HG02884 (cell line): ENCODE measurements around the gene RCSD1.

ENCODE experiments used
- ATAC-seq: cut with Tn5 transposase; IDR thresholded peaks from one replicate; pipeline ENCODE4 v1.9.1; 2021; ENCODE audit warnings: mild to moderate bottlenecking, moderate library complexity; ENCODE audit not compliant: unreplicated experiment

RCSD1 gene

DNA sequence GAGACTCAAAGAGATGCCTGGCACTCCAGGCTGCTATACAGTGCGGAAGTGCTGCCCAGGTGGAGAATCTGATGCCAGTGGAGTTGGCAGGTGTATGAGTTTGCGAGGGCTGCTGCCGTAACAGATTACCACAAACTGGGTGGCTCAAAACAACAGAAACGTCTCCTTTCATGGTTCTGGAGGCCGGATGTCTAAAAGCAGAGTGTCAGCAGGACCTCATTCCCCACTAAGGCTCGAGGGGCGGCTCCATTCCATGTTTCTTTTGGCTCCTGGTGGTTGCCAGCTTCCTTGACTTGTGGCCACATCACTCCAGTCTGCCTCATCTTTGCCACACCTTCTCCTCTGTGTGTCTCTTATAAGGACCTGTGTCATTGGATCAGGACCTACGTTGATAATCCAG is 10.0 kb downstream of the RCSD1 start:
- no peak for ATAC-seq

GRCh38 chr1:167641786-167642500 is 11.9 kb downstream of the RCSD1 start:
- no peak for ATAC-seq

- ATAC-seq: no peak
Observed at GRCh38 chr1:167642501-167642826, 12.4 kb downstream of the RCSD1 start.

DNA sequence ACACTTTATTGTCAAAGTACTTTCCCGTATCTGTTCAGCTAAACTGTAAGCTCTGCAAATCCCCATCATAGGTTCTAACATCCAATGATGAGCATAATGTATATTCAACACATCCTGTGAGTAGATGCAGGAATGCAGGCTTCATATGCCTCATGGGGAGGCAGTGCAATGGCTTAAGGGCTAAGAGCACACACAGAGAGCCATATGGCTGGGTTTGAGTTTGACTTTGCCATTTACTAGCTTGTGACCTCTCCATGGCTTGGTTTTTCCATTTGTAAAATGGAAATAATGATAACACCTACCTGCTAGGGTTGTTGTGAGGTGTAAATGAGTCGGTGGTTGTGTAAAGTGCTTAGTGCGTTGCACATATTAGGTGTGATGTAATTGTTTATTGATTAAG is 13.4 kb downstream of the RCSD1 start:
- ATAC-seq: no peak

DNA sequence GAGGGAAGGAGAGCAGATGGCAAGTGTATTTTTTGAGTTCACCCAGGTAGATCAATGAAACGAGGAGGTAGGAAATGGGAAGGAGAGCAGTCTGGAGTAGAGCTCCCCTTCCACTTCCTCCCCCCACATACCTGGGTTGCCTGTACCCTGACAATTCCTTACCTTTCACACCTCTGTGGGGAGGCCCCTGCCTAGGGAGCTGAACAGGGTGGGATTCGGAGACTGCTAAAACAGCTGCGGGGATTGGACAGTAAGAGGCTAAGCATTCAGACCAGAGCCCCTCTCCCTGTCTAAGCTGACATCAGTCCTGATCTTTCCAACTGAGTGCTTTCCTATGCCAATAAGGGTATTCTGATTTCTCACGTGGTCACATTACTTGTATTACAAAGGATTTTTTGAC is 14.5 kb downstream of the RCSD1 start:
- no peak for ATAC-seq

DNA sequence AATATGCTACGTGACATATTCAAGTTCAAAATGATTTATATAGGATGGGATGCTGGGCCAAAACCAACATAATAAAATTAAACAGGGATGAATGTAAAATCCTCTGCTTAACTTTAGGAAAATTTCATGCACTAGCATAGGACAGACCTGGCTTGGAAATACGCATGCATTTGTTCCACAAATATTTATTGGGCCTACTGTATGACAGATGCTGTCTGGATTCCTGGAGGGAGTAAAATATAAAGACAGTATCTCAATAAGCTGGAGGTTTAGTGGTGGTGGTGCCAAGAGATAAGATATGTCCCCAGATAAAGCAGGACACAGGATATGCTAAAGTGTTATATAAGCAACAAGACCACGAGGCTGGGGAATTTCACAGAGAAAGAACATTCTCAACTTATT is 15.1 kb downstream of the RCSD1 start:
- ATAC-seq: no peak

DNA sequence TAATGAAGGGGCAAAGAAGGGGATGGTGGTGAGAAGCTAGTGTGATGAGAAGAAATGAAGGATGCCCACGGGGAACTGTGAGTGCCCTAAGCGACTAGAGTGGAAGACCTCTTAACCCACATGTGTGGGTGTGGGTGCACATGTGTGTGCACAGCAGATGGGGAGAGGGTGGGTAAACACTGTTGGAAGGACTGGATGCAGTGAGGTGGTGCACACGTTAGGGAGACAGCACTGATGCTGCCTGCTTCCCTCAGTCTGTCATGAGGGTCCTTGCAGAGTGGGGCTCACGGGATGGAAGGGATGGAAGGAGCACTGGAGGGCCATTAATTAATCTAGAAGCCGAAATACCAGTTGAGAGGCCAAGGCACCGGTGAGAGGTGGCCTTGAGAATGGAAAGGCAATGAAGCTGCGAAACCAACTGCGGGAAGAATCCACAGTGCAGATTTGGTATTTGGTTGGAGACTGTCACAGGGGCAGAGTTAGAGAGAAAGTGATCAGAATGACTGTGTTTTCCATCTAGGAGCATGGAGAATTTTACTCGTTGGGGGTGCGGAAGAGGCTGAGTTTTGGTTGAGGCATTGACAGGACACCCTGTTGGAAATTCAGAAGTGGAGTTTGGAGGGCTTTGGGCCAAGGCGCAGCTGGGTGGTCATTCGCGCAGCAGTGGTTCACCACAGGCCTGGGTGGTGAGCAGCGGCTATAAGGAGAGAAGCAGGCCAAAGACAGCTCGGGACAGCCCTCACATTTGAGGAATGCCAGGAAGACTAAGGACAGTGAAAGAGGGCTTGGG is 15.8 kb downstream of the RCSD1 start:
- no peak for ATAC-seq

- no peak for ATAC-seq
Observed at GRCh38 chr1:167648252-167648849, 18.3 kb downstream of the RCSD1 start.

DNA sequence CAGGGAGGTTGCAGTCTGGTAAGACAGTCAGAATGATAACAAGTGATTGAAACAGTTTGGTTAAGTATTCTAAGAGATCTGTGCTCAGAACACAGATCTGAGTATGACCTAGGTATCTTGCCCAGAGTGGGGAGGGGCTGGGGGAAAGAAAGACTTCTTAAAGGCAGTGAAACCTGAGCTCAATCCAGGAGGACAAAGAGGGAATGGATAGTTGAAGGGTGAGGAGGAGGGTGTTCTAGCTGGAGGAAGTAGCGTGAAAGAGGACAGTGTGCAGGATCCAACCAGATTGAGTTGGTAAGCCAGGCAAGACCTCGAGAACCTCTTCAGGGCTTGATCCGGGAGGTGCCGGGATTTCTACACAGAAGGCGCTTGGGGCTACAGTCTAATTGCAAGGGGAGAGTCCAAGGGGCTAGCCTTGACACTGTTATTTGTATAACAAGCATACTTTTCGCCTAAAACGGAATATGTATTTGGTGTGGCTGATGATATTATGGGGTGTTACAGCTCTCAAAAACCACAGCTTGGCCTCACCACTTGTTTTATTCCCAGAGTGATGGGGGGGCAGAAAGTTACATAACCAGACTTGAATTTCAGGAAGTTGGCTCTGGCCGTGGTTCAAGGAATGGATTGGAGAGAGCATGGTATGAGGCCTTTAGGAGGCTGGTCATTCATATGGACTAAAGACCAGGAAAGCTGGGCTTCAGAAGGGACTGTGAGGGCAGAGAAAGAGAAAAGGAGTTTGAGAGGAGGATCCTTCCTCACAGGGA is 19.1 kb downstream of the RCSD1 start:
- ATAC-seq: no peak

DNA sequence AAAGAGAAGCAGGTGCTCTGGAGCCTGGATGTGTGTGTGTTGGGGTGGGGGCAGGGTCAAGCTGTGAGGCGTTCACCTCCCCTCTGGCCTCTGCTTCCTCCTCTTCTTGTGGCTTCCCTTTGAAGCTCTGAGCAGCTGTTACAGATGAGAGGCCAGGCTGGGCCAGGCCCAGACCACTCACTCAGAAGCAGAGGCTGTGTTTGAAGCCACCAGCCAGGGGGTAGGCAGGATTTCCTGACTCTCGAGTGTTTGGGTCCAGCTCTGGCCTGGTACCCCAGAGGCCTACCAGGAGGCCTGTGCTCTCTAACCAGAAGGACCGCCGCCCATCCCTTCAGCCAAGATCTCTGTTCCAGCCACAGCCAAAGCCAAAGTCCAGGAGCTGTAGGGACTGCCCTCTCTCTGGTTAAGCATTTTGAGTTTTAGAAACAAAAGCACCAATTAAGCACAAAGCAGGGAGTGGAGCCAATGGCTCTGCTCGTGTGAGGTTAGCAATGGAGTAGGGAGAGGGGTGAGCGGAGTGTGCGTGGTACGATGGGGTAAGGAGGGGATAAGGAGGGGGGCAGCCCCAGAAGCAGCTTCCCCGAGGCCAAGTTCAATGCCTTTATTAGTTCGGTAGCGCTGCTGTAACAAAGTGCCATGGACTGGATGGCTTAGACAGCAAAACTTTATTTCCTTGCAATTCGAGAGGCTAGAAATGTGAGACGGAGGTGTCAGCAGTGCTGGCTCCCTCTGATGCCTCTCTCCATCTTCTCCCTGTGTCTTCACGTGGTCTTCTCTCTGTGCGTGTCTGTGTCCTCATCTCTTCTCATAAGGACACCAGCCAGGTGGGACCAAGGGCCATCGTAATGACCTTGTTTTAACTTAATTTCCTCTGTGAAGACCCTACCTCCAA is 20.5 kb downstream of the RCSD1 start:
- peak; percentile 69 for ATAC-seq

DNA sequence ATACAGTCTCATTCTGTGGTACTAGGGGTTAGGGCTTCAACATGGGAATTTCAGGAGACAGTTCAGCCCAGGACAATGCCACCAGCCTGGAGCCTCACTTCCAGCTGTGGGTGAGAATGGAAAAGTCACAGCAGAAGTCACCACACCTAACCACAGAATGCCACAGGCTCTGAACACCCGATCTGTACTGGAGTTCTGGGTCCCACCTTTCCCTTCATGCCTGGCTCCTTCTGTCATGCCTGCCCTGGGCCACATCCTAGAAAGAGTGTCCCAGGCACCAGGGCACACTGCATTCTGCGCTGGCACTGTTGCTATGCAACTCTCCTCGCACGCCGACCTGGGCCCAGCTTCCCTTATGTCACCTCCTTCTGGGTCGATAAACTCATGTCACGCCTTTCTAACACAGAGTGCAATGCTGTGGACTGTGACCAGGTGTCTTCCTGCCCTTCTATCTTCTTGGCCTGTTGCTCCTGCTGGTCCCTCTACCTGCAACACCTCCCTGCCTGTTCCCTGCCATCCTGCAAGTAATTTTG is 21.2 kb downstream of the RCSD1 start:
- ATAC-seq: no peak

GRCh38 chr1:167654975-167655575 is 25.0 kb downstream of the RCSD1 start:
- ATAC-seq: no peak

GRCh38 chr1:167656657-167657056 is 26.6 kb downstream of the RCSD1 start:
- no peak for ATAC-seq

DNA sequence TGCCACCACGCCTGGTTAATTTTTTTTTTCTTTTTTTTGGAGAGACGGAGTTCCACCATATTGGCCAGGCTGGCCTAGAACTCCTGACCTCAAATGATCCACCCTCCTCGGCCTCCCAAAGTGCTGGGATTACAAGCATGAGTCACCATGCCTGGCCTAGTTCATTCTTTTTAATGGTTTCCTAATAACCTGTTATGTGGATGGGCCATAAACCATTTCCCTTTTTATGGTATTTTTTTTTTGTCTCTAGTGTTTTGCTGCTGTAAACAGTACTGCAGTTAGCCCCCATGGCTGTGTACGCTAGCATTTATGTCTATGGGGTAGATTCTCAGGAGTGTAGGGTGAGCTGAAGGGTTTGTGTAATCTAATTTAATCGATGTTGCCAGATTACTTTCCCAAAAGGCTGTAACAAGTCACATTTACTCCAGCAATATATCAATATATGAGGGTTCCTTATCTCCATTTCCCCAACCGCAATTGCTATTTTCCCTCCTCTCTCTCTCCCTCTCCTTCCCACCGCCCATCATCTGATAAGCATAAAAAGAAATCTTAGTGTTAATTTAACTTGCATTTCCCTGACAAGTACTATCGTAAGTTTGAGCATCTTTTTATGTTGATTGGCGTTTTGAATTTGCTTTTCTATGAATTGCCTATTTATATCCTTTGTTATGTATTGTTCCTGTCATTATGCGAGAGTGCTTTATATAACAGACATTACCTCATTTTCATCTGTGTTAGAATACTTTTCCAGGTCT is 28.7 kb downstream of the RCSD1 start:
- no peak for ATAC-seq

GRCh38 chr1:167659450-167659849 is 29.4 kb downstream of the RCSD1 start:
- no peak for ATAC-seq

DNA sequence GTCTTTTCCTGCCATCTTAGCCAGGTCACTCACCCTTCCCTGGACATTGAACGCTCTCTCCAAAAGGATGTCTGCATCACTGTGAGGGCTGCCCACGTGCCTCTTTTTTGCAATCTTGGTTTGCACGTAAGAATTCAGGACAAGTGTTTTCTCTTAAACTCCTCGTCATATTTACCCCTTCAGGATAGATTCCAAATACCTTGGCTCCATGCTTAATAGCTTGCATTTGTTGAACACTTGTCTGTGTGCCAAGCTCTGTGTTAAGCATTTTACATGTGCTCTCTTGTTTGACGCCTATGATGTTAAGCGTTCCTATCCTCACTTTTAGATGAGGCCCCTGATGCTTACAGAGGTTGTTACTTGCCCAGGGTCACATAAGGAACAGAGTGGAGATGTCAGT is 29.8 kb downstream of the RCSD1 start:
- ATAC-seq: no peak

DNA sequence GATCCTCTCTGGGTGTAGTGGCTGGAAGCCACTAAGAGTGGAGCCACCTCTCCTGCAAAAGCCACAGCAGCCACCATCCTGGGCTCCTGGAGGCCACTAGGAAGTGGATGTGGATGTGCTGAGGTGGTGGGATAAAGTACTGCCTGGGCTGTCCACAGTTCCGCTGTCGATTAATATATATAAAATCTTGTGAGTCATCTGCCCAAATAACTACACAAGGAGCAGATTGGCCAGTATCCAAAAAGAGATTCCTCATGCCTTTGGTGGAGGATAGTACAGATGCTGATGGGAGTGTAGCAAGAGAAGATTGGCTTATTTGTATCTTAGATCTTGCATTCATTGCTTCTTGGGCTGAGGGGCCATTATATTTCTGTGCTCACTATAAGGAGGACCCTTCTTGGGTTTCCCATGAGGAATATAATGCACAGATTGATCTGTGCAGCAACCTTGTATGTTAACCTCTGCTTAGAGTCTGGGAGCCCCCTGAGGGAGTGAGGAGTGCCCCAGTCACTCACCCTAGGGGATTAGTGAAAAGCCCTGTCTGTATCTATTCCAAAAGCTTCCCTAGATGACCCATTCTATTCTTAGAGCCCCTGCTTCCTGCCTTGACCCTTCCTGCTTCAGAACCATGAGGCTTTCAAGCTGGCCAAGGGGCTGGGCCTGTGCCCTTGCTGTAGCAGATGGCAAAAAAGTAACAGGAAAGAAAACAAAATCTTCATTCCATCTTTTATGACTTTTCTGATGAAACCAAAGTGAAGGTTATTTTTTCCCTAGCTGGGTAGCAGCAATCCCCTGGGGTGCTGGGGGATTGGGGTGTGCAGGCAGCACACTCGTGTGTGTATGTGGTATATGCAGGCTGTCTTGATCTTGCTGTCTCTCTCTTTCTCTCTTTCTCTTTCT is 31.7 kb downstream of the RCSD1 start:
- ATAC-seq: no peak
